ENCODE results near the gene FAM50B.

The FAM50B gene

GRCh38 chr6:3871515-3871914 lies 22.3 kb downstream of the FAM50B start:
- in situ Hi-C loops (cut with HindIII; ENCODE audit: low sequenced_read_pairs) = loop anchor here (25.0 kb wide), 1 partner anchor 116 kb away; no protein-coding TSS in a partner anchor
- no peak overlapping the region for H3K4me3 ChIP-seq (ENCODE audit: low read depth, low read length)
- no peak for DNase-seq (ENCODE audit: low read depth, low spot score)
- TF ChIP-seq CTCF (IDR thresholded peaks at IDR 0.05; ENCODE audit: low read depth, low read length) = no peak

- no peak for DNase-seq (ENCODE audit: low read depth, low spot score)
- no peak overlapping the region for H3K4me3 ChIP-seq (ENCODE audit: low read depth, low read length)
- TF ChIP-seq CTCF (IDR thresholded peaks at IDR 0.05; ENCODE audit: low read depth, low read length) = no peak
- in situ Hi-C loops (cut with HindIII; ENCODE audit: low sequenced_read_pairs) = loop anchor here (25.0 kb wide), 1 partner anchor 115 kb away; no protein-coding TSS in a partner anchor
Measured at GRCh38 chr6:3871939-3872338, 22.8 kb downstream of the FAM50B start.

GRCh38 chr6:3872370-3872854 lies 23.2 kb downstream of the FAM50B start:
- in situ Hi-C loops (cut with HindIII; ENCODE audit: low sequenced_read_pairs) = loop anchor here (25.0 kb wide), 1 partner anchor 115 kb away; no protein-coding TSS in a partner anchor
- no peak for DNase-seq (ENCODE audit: low read depth, low spot score)
- no peak overlapping the region for H3K4me3 ChIP-seq (ENCODE audit: low read depth, low read length)
- no peak for TF ChIP-seq CTCF (IDR thresholded peaks at IDR 0.05; ENCODE audit: low read depth, low read length)

- no peak for DNase-seq (ENCODE audit: low read depth, low spot score)
- TF ChIP-seq CTCF (IDR thresholded peaks at IDR 0.05; ENCODE audit: low read depth, low read length) = no peak
- in situ Hi-C loops (cut with HindIII; ENCODE audit: low sequenced_read_pairs) = loop anchor here (25.0 kb wide), 1 partner anchor 114 kb away; no protein-coding TSS in a partner anchor
- no peak overlapping the region for H3K4me3 ChIP-seq (ENCODE audit: low read depth, low read length)
Measured at GRCh38 chr6:3873051-3873450, 23.9 kb downstream of the FAM50B start.

- in situ Hi-C loops (cut with HindIII; ENCODE audit: low sequenced_read_pairs) = loop anchor here (25.0 kb wide), 1 partner anchor 113 kb away; no protein-coding TSS in a partner anchor
- DNase-seq (ENCODE audit: low read depth, low spot score) = no peak
- no peak for TF ChIP-seq CTCF (IDR thresholded peaks at IDR 0.05; ENCODE audit: low read depth, low read length)
- H3K4me3 ChIP-seq (ENCODE audit: low read depth, low read length) = no peak overlapping the region
Measured at GRCh38 chr6:3874069-3874468, 24.9 kb downstream of the FAM50B start.

GRCh38 chr6:3875486-3875885 lies 26.3 kb downstream of the FAM50B start:
- in situ Hi-C loops (cut with HindIII; ENCODE audit: low sequenced_read_pairs) = no loop called here
- no peak overlapping the region for H3K4me3 ChIP-seq (ENCODE audit: low read depth, low read length)
- no peak for DNase-seq (ENCODE audit: low read depth, low spot score)
- TF ChIP-seq CTCF (IDR thresholded peaks at IDR 0.05; ENCODE audit: low read depth, low read length) = no peak

Measured in astrocyte of the spinal cord (primary cell).